ENCODE measurements around the gene ZNF530. TPM values are rescaled to one million over a fixed set of nuclear protein-coding genes. Genes with fewer than 3 reads are reported as not detected.

ZNF530 gene
- total RNA-seq, 1 donor from 2014 or later: 3.0 TPM

DNA sequence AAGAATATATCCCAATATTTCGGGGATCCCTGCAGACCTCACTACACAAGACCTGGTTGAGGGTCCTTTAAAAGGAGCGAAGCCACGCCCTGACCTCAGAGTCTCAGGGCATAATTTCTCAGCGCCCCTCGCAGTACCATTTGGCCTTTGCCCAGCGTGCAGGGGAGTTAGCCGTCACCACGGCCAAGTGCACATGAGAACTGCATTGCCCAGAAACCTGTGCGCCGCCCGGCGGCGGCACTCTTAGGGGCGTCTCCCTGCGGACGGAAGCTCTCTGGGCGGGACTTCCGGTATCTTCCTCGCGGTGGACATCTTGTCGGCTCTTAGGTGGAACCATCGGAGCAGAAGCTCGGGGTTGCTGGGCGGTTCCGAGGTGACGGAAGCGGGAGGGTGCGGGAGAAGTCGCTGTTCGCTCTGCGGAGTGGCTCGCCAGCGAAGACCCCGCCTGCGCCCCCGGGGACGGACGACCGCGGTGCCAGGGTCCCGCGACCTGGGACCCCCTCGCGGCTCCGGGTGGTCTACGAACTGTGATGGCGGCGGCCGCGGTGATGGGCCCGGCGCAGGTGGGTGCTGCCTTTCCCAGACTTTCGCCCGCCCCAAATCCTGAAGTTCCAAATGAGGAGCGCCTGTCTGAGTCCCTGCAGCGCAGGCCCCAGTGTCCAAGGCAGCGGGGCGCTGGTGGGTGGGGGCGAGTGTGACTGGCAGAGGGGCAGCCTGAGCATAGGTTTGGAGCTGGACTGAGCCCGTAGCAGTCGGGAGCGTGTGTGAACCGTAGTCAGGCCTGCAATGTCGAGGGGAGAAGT is 14.5 kb downstream of the ZNF530 start, which contains the start of gene ZNF134:
Gene ZNF134 (plus strand): TSS at position 302 of the 803 bp plus-strand sequence. CDS start 5,227 bp downstream, outside the sequence.
- DNase-seq (ENCODE audit: low spot score): peak; percentile 96

DNA sequence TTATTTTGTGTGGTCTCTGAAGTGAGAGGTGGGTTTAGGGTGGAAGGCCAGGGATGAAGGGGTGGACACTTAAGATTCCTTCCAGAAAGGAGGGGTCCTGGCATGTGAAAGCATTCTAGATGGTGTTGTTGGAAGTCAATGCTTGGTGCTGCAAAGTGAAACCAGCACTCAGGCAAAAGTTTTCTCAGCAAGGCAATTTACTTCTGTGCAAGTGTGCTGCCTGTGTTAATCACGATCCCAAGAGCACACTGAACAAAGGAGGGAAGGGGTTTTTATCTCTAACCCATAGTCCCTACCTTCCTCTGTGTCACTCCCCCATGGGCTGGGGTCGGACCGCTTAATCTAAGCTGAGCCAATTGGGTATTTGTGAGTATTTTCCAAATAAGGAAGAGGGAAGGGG is 15.7 kb downstream of the ZNF530 start:
- no peak for DNase-seq (ENCODE audit: low spot score)

DNA sequence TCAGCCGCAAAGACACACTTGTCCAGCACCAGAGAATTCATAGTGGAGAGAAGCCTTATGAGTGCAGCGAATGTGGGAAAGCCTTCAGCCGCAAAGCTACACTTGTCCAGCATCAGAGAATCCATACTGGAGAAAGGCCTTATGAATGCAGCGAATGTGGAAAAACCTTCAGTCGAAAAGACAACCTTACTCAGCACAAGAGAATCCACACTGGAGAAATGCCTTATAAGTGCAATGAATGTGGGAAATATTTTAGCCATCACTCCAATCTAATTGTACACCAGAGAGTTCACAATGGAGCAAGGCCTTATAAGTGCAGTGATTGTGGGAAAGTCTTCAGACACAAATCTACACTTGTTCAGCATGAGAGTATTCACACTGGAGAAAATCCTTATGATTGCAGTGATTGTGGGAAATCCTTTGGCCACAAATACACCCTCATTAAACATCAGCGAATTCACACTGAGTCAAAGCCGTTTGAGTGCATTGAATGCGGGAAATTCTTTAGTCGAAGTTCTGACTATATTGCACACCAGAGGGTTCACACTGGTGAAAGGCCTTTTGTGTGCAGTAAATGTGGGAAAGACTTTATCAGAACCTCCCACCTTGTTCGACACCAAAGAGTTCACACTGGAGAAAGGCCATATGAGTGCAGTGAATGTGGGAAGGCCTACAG is 21.1 kb downstream of the ZNF530 start:
- DNase-seq (ENCODE audit: low spot score): no peak

DNA sequence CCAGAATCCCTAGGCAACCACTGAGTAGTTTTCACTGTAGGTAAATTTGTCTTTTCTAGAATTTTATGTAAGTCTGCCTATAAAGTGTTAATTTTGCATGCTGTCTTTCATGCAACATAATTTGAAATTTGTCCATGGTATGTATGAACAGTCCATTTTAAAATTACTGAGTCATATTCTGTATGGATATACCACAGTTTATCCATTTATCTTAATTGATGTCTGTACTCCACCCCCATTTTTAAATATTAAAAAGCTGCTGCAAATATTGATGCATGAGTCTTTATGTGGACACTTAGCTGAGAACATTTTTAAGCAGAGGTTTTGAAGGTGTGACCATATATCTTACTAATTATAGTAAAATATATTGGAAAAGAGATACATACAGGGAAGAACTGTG is 23.4 kb downstream of the ZNF530 start:
- DNase-seq (ENCODE audit: low spot score): no peak

GRCh38 chr19:57632987-57633831 is 33.5 kb downstream of the ZNF530 start, which contains the start of gene ZNF211:
Gene ZNF211, plus strand, starts transcription at chr19:57633168. Its CDS starts 179 bp downstream, at chr19:57633347.
- DNase-seq (ENCODE audit: low spot score): peak; percentile 95

- no peak for DNase-seq (ENCODE audit: low spot score)
Measured at GRCh38 chr19:57633832-57634131, 34.1 kb downstream of the ZNF530 start.

GRCh38 chr19:57637379-57637778 is 37.7 kb downstream of the ZNF530 start:
- DNase-seq (ENCODE audit: low spot score): no peak

DNA sequence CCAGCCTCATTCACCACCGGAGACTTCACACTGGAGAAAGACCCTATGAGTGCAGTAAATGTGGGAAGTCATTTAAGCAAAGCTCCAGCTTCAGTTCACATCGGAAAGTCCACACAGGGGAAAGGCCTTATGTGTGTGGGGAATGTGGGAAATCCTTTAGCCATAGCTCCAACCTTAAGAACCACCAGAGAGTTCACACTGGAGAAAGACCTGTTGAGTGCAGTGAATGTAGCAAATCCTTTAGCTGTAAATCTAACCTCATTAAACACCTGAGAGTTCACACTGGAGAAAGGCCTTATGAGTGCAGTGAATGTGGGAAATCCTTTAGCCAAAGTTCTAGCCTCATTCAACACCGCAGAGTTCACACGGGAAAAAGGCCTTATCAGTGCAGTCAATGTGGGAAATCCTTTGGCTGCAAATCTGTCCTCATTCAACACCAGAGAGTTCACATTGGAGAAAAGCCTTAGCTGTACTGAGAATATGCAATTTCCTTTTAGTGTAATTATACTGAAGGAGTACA is 42.1 kb downstream of the ZNF530 start:
- no peak for DNase-seq (ENCODE audit: low spot score)

DNA sequence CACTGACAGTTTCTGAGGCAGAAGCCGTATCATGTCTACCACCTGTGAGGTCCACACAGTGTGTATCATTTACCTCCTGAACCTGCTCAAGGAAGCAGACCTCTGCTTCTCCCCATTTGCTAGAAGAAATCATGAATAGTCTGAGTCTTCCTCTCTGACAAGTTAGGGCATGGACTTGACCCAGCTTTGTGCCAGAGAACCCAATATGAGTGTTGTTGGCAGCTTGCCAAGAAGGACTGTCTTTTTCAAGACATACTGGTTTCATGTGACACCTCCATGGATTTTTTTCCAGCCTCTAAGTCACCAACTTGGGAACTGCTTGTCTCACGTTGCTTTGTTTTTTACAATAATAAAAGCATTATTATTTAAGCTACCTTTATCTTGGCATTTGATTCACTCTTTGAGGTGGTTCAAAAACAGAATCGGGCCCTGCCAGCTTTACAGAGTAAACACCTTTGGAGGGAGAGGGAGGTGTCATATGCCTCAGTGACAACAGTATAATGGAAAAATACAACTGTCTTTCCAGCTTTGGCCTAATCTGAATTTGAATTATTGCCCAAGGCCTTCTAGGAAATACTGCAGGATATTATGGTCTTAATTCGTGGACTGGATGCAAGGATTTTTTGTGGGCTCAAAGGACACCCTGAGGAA is 42.8 kb downstream of the ZNF530 start:
- no peak for DNase-seq (ENCODE audit: low spot score)

DNA sequence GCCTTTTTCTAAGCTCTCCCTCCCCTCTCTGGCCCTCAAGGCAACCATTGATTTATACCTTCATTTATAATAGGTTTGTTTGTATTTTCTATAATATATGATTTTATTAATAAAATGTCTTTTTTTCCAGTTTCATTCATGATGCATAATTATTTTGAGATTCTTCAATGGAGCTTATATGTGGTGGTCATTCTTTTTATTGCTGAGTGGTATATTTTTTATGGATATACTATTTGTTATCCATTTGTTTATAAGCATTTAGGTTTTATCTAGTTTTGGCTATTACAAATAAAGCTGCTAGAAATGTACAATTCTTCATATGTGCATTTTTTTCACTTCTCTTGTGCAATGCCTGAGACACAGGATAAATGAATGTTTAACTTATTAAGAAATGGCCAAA is 44.0 kb downstream of the ZNF530 start:
- no peak for DNase-seq (ENCODE audit: low spot score)

DNA sequence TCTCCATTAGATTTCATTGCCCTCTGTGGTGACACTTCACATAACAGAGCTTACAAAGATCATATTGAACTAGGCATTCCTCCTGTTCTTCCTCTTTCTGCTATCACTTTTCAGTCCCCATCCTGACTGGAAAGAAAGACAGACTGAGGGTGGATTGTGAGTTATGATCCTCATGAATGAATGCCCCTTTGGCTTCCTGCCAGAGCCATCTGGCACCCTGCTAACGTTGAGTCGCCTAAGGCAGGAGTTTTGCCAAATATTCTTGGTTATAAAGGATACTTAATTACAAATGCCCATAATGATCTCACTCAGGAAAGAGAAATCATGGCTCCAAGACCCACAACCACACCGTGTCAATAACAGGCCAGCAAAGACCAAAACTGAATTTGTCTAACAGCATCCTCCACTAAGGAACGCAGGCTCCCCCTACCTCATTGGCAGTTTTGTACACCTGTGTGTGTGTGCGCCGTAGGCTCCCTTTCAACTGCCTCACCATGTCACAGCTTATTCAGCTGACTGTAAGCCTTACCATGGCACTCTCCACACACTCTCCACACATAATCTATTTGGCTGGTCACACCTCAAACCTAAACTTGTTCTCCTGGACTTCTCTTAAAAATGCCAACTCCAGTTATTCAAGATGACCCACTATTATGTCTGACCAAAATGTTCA is 48.8 kb downstream of the ZNF530 start:
- DNase-seq (ENCODE audit: low spot score): no peak

DNA sequence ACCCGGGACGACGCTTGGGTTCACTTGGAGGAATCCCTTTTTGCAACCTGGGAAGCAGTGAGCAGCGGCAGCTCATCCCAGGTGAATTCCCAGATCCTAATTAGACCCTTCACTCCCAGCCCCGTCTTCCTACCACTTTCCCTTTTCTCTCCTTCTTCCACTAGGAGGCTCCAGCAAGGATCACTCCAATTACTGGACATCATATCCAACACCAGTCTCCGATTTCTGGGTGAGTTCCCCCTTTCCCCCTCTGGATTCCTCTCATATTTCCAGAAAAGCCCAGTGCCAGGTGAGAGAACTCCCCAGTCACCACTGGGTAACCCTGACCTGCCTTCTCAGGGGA is 51.9 kb downstream of the ZNF530 start:
- DNase-seq (ENCODE audit: low spot score): no peak

DNA sequence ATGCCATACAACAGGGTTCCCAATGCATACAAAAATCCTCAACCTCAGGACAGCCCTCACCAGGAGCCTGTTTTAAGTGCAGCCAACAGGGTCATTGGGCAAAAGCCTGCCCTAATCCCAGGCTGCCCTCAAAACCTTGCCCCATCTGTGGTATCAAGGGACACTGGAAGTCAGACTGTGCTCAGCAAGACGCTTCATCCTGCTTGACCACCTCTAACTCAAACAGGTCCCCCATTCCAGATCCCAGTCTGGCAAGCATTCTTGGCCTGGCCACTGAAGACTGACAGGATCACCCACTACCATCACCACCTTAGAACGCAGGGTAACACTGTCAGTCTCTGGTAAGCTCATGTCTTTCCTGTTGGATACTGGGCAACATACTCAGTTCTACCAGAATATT is 54.0 kb downstream of the ZNF530 start:
- no peak for DNase-seq (ENCODE audit: low spot score)

DNA sequence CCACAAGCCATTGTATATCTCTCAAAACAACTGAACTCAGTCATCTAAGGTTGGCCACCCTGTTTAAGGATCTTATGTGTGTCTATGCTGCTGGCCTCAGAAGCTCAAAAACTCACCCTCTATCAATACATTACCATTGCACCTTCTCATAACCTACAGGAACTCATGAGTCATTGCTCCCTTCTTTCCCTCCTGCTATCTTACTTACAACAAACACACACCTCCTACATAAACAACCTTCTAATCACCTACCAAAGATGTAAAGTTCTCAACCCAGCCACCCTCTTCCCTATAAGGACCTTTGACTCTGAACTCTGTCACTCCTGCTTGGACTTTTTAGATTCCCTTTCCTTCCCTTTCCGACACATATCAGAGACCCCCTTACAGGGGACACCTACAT is 55.8 kb downstream of the ZNF530 start:
- DNase-seq (ENCODE audit: low spot score): no peak

DNA sequence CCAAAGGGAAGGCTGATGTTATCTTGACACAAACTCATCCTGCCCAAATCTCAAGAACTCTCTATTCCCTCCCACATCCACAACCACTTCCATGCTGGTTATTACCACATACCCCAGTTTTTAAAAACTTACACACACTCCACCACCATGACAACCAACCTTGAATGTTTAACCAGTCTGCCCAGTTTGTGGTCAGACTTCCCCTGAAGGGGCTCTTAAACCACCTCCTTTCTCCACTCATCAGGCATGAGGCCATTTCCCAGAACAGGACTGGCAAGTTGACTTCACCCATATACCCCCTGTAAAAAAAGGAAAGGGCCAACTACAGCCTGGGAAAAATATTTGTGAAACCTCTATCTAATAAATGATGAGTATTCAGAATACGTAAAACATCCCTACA is 56.7 kb downstream of the ZNF530 start:
- DNase-seq (ENCODE audit: low spot score): no peak

Other genes with a start within 250 kb of the ZNF530 start
- 7.4 TPM for gene ZNF304, start 248.6 kb upstream of the ZNF530 start, total RNA-seq
- gene TRAPPC2B, start 236.3 kb upstream of the ZNF530 start, total RNA-seq: 10.3 TPM
- 2.2 TPM for gene ZNF547, start 236.3 kb upstream of the ZNF530 start, total RNA-seq
- 13.9 TPM for gene ZNF548, start 210.0 kb upstream of the ZNF530 start, total RNA-seq
- 8.6 TPM for gene ZNF17, start 188.7 kb upstream of the ZNF530 start, total RNA-seq
- 12.1 TPM for gene ZNF749, start 164.6 kb upstream of the ZNF530 start, total RNA-seq
- gene VN1R1, start 142.7 kb upstream of the ZNF530 start, total RNA-seq: 0.64 TPM
- gene ZNF772, start 122.3 kb upstream of the ZNF530 start, total RNA-seq: 7.6 TPM
- 7.8 TPM for gene ZNF419, start 112.1 kb upstream of the ZNF530 start, total RNA-seq
- 7.0 TPM for gene ZNF773, start 99.9 kb upstream of the ZNF530 start, total RNA-seq
- gene ZNF549, start 72.5 kb upstream of the ZNF530 start, total RNA-seq: 4.7 TPM
- 9.3 TPM for gene ZNF550, start 40.0 kb upstream of the ZNF530 start, total RNA-seq
- 4.5 TPM for gene ZNF416, start 21.0 kb upstream of the ZNF530 start, total RNA-seq
- 2.4 TPM for gene ZIK1, start 15.7 kb upstream of the ZNF530 start, total RNA-seq
- gene ZNF134, start 14.4 kb downstream of the ZNF530 start, total RNA-seq: 10.2 TPM
- gene ZNF211, start 33.3 kb downstream of the ZNF530 start, total RNA-seq: 6.8 TPM
- not detected for gene ZSCAN4, start 69.0 kb downstream of the ZNF530 start, total RNA-seq
- gene ZNF551, start 82.1 kb downstream of the ZNF530 start, total RNA-seq: 9.9 TPM
- 4.8 TPM for gene ZNF154, start 109.3 kb downstream of the ZNF530 start, total RNA-seq
- 3.9 TPM for gene ZNF671, start 127.7 kb downstream of the ZNF530 start, total RNA-seq
- gene ZNF776, start 146.9 kb downstream of the ZNF530 start, total RNA-seq: 11.5 TPM
- 13.0 TPM for gene ZNF586, start 169.8 kb downstream of the ZNF530 start, total RNA-seq
- 4.0 TPM for gene ZNF552, start 215.0 kb downstream of the ZNF530 start, total RNA-seq
- 16.6 TPM for gene ZNF587B, start 230.4 kb downstream of the ZNF530 start, total RNA-seq
- 25.7 TPM for gene ZNF587, start 250.0 kb downstream of the ZNF530 start, total RNA-seq